ENCODE measurements around the gene TIMM50. TPM values are rescaled to one million over a fixed set of nuclear protein-coding genes. Genes with fewer than 3 reads are reported as not detected.
A peak's percentile ranks its signal among the peaks of the same experiment; 100 is the strongest.

Gene TIMM50
- total RNA-seq, 4 donors from 2014 or later = 21.7 to 54.0 (median 33.5) TPM

DNA sequence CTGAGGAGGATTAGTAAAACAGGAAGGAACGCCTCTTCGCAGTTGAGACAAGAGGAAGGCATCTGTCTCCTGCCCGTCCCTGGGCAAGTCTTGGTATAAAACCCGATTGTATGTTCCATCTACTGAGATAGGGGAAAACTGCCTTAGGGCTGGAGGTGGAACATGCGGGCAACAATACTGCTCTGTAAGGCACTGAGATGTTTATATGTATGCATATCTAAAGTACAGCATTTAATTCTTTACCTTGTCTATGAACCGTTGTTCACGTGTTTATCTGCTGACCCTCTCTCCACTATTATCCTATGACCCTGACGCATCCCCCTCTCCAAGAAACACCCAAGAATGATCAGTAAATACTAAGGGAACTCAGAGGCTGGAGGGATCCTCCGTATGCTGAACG, 722 bp upstream of the TIMM50 start:
- in situ Hi-C loops (cut with MboI; ENCODE audit: low pct_ligation_motif_present in 1 of 4, low pct_unique_long_range_greater_than_20kb in 1 of 4, low sequenced_read_pairs in 3 of 4) = no loop called here
- peaks cover 0 to 13% (median 0%) of the 10 kb centered on the region in 4 donors for H3K36me3 ChIP-seq
- intact Hi-C loops (cut with DNase I; ENCODE audit: low total_unique reads) = loop anchor here (10.0 kb wide), 1 partner anchor 55 kb away; the partner anchor contains the start of gene EID2B
- peak overlapping the region in 3 of 4 donors; percentile 78 to 97 (median 92) for H3K4me3 ChIP-seq
- no peaks in the 10 kb centered on the region for H3K9me3 ChIP-seq
- 57 to 58% methylated on average over 2 to 10 of the region's 10 CpGs for WGBS, 2 donors (ENCODE audit: low coverage in 1 of 2)
- H3K4me1 ChIP-seq = peaks cover 7 to 17% (median 16%) of the 10 kb centered on the region in 4 donors
- H3K27ac ChIP-seq = peak overlapping the region; percentile 80 to 89 (median 85)
- TF ChIP-seq POLR2AphosphoS5 (IDR thresholded peaks at IDR 0.05) = no peak
- TF ChIP-seq POLR2A (IDR thresholded peaks at IDR 0.05) = no peak
- no peak for TF ChIP-seq EP300 (IDR thresholded peaks at IDR 0.05; ENCODE audit: low read depth)
- TF ChIP-seq, protein P1, sequence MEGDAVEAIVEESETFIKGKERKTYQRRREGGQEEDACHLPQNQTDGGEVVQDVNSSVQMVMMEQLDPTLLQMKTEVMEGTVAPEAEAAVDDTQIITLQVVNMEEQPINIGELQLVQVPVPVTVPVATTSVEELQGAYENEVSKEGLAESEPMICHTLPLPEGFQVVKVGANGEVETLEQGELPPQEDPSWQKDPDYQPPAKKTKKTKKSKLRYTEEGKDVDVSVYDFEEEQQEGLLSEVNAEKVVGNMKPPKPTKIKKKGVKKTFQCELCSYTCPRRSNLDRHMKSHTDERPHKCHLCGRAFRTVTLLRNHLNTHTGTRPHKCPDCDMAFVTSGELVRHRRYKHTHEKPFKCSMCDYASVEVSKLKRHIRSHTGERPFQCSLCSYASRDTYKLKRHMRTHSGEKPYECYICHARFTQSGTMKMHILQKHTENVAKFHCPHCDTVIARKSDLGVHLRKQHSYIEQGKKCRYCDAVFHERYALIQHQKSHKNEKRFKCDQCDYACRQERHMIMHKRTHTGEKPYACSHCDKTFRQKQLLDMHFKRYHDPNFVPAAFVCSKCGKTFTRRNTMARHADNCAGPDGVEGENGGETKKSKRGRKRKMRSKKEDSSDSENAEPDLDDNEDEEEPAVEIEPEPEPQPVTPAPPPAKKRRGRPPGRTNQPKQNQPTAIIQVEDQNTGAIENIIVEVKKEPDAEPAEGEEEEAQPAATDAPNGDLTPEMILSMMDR (IDR thresholded peaks at IDR 0.05) = no peak
- H3K27me3 ChIP-seq = no peaks in the 10 kb centered on the region
- DNase-seq = no peak

DNA sequence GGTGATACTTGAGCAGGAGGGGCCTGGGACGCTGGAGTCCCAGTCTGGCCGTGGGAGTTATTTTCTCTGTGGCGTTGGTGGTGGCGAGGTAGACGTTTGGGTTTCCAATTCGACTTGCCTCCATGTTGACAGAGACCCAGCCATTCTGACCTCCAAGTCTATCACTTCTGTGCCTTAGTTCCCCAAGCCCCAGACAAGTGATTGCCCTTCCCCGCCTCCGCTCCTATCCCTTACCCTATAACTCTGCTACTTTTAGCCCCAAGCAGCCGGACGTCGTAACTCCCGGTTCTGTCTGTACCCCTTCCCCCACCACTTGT, 549 bp downstream of the TIMM50 start:
- Histone ChIP-seq H3K36me3 (peaks cover 0 to 2% (median 0%) of the 10 kb centered on the region in 4 donors), H3K4me1 (peaks cover 7 to 17% (median 16%) of the 10 kb centered on the region in 4 donors), H3K9me3 (no peaks in the 10 kb centered on the region), H3K27me3 (no peaks in the 10 kb centered on the region), H3K4me3 (peak overlapping the region; percentile 78 to 97 (median 88)), H3K27ac (peak overlapping the region; percentile 80 to 89 (median 85))
- no peak for DNase-seq
- WGBS, 2 donors (ENCODE audit: low coverage in 1 of 2) = 0 to 3% methylated on average over 5 to 12 of the region's 12 CpGs
- intact Hi-C loops (cut with DNase I; ENCODE audit: low total_unique reads) = no loop called here
- no peak for TF ChIP-seq EP300 (IDR thresholded peaks at IDR 0.05; ENCODE audit: low read depth)
- TF ChIP-seq, protein P1 (IDR thresholded peaks at IDR 0.05) = no peak
- no peak for TF ChIP-seq POLR2AphosphoS5 (IDR thresholded peaks at IDR 0.05)
- no peak for TF ChIP-seq POLR2A (IDR thresholded peaks at IDR 0.05)
- in situ Hi-C loops (cut with MboI; ENCODE audit: low pct_ligation_motif_present in 1 of 4, low pct_unique_long_range_greater_than_20kb in 1 of 4, low sequenced_read_pairs in 3 of 4) = no loop called here

DNA sequence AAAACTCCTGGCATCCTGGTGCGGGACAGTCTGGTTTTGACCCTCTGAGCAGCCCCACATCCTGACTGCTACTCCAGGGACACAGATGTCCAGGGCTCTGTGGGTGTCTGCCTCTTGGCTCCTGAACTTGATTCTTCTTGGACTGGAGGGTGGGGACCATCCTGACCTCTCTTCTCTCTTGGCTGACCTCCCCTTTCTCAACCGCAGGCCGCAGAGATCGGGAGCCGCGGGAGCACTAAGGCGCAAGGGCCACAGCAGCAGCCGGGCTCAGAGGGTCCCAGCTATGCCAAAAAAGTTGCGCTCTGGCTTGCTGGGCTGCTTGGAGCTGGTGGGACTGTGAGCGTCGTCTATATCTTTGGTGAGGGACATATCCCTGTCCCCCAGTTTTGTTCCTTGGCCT, 1.0 kb downstream of the TIMM50 start:
- H3K4me1 ChIP-seq = peaks cover 7 to 17% (median 16%) of the 10 kb centered on the region in 4 donors
- H3K36me3 ChIP-seq = no peaks in the 10 kb centered on the region
- H3K9me3 ChIP-seq = no peaks in the 10 kb centered on the region
- H3K4me3 ChIP-seq = peak overlapping the region; percentile 78 to 97 (median 88)
- no peak for DNase-seq
- in situ Hi-C loops (cut with MboI; ENCODE audit: low pct_ligation_motif_present in 1 of 4, low pct_unique_long_range_greater_than_20kb in 1 of 4, low sequenced_read_pairs in 3 of 4) = no loop called here
- WGBS, 2 donors (ENCODE audit: low coverage in 1 of 2) = 50 to 71% methylated on average over 1 to 11 of the region's 11 CpGs
- no peaks in the 10 kb centered on the region for H3K27me3 ChIP-seq
- intact Hi-C loops (cut with DNase I; ENCODE audit: low total_unique reads) = no loop called here
- peak overlapping the region in 1 of 4 donors; percentile 86 for H3K27ac ChIP-seq
- TF ChIP-seq, protein P1 (IDR thresholded peaks at IDR 0.05) = no peak
- TF ChIP-seq POLR2A (IDR thresholded peaks at IDR 0.05) = no peak
- no peak for TF ChIP-seq EP300 (IDR thresholded peaks at IDR 0.05; ENCODE audit: low read depth)
- no peak for TF ChIP-seq POLR2AphosphoS5 (IDR thresholded peaks at IDR 0.05)

DNA sequence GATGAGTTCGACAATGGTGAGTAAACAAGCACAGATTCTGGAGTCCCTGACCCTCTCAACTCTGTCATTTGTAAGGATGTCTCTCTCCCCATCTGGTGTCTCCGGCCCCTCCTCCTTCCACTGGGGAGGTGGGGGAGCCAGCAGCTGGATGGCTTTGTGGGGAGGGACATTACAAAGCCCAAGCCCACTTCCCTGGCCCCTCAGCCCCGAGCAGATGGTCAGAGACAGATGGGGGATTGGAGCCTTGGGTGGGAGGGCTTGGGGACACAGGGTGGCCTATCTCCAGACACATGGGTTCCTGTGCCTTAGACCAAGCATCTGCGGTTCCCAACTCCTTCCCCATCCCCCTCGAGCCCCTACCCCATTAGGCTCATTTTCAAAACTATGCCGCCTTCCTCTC, 2.5 kb downstream of the TIMM50 start:
- 74 to 86% methylated on average over 2 to 6 of the region's 6 CpGs for whole genome bisulfite sequencing, 2 donors (ENCODE audit: low coverage in 1 of 2)
- Histone ChIP-seq H3K9me3 (no peaks in the 10 kb centered on the region), H3K27me3 (no peaks in the 10 kb centered on the region), H3K4me1 (peaks cover 7 to 17% (median 16%) of the 10 kb centered on the region in 4 donors), H3K36me3 (peaks cover 0 to 3% (median 1%) of the 10 kb centered on the region in 4 donors), H3K27ac (no peak overlapping the region), H3K4me3 (no peak overlapping the region)
- in situ Hi-C loops (cut with MboI; ENCODE audit: low pct_ligation_motif_present in 1 of 4, low pct_unique_long_range_greater_than_20kb in 1 of 4, low sequenced_read_pairs in 3 of 4) = no loop called here
- no peak for DNase-seq
- TF ChIP-seq POLR2A (IDR thresholded peaks at IDR 0.05) = no peak
- no peak for TF ChIP-seq POLR2AphosphoS5 (IDR thresholded peaks at IDR 0.05)
- TF ChIP-seq, protein P1 (IDR thresholded peaks at IDR 0.05) = no peak
- no peak for TF ChIP-seq EP300 (IDR thresholded peaks at IDR 0.05; ENCODE audit: low read depth)
- intact Hi-C loops (cut with DNase I; ENCODE audit: low total_unique reads) = no loop called here
